OCI-LY3 (cell line): ENCODE data around the gene TOP3A.

ENCODE experiments used
- EZH2phosphoT487 ChIP-seq: fragments of 200-600 bp; shearing (Covaris generic); IDR thresholded peaks from 2 replicates; pipeline ENCODE4 v1.6.1; 2018; ENCODE audit warnings: antibody characterized with exemption, mixed run types, low read depth
- TF ChIP-seq, protein P1 (sequence below): fragments of 200-600, 300-600 bp; sonication (generic); IDR thresholded peaks from 2 replicates; pipeline ENCODE4 v1.5.1; 2014; ENCODE audit warnings: antibody characterized with exemption, low read length, low read depth

DNA sequence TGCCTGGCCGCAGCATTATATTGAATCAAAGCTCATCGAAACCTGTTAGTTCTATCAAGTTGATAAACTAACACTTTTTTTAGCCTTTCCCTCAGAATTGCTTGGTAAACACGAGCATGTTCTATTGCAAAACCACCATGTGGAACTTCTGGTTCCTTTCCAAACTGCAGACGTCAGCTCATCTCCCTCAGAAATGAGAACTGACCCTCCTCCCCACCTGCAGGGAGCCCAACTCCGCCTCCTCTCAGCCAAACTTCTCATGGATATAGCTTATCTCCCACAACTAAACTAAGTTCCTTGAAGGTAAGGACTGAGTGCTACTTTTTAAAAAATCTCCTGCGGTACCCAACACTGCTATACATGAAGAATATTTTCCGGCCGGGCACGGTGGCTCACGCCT is 41.8 kb upstream of the TOP3A start:
- TF ChIP-seq, protein P1, sequence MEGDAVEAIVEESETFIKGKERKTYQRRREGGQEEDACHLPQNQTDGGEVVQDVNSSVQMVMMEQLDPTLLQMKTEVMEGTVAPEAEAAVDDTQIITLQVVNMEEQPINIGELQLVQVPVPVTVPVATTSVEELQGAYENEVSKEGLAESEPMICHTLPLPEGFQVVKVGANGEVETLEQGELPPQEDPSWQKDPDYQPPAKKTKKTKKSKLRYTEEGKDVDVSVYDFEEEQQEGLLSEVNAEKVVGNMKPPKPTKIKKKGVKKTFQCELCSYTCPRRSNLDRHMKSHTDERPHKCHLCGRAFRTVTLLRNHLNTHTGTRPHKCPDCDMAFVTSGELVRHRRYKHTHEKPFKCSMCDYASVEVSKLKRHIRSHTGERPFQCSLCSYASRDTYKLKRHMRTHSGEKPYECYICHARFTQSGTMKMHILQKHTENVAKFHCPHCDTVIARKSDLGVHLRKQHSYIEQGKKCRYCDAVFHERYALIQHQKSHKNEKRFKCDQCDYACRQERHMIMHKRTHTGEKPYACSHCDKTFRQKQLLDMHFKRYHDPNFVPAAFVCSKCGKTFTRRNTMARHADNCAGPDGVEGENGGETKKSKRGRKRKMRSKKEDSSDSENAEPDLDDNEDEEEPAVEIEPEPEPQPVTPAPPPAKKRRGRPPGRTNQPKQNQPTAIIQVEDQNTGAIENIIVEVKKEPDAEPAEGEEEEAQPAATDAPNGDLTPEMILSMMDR = no peak
- TF ChIP-seq EZH2phosphoT487 = no peak
